A549 (cell line): Measurements from ENCODE around the gene RAB11FIP5.

Source experiments
- CTCF ChIP-seq: fragments of >200 bp; sonication (Bioruptor Twin); formaldehyde crosslinking; IDR thresholded peaks from 3 replicates; pipeline ENCODE4 v1.5.1; 2016
- EP300 ChIP-seq, 2 experiments: fragments of >200 bp; sonication (Bioruptor Twin); formaldehyde crosslinking; IDR thresholded peaks; 2 replicates in 1 of 2; 3 replicates in 1 of 2; pipeline ENCODE4 v1.6.1; 2016 to 2017
- SREBF2 ChIP-seq: fragments of 450-650 bp; IDR thresholded peaks from 2 replicates; pipeline ENCODE4 v1.6.1; 2014; ENCODE audit warnings: mild to moderate bottlenecking, moderate library complexity

- TF ChIP-seq CTCF, result no peak
- no peak for TF ChIP-seq SREBF2
- no peak for TF ChIP-seq EP300 (IDR thresholded peaks at IDR 0.05)
These were observed 25.4 kb downstream of the RAB11FIP5 start for GRCh38 chr2:73087311-73087710.
